ENCODE data around the gene GRID2IP.

DNA sequence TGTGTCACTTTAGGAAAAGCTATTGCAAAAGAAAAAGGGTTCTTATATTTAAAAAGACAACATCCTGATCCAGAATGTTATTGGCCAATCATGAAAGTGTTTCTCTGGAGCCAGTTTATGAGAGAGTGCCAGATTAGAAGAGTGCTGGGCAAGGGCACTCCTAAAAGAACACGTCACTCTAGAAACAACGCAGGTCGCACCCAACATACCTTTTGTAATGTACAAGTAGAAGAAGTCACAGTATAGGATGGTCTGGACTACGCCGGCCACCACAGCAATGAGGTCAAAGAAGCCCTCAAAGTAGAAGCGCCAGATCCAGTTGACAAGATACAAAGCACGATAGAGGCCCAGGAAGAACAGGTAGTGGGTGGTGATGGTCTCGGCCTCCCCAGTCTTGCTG lies 85.4 kb downstream of the GRID2IP start:
- TF ChIP-seq, protein P1, sequence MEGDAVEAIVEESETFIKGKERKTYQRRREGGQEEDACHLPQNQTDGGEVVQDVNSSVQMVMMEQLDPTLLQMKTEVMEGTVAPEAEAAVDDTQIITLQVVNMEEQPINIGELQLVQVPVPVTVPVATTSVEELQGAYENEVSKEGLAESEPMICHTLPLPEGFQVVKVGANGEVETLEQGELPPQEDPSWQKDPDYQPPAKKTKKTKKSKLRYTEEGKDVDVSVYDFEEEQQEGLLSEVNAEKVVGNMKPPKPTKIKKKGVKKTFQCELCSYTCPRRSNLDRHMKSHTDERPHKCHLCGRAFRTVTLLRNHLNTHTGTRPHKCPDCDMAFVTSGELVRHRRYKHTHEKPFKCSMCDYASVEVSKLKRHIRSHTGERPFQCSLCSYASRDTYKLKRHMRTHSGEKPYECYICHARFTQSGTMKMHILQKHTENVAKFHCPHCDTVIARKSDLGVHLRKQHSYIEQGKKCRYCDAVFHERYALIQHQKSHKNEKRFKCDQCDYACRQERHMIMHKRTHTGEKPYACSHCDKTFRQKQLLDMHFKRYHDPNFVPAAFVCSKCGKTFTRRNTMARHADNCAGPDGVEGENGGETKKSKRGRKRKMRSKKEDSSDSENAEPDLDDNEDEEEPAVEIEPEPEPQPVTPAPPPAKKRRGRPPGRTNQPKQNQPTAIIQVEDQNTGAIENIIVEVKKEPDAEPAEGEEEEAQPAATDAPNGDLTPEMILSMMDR (IDR thresholded peaks at IDR 0.05; ENCODE audit: low read depth, low read length, poor library complexity, severe bottlenecking) = no peak
- TF ChIP-seq EZH2phosphoT487 (IDR thresholded peaks at IDR 0.05; ENCODE audit: borderline replicate concordance, low read length) = no peak
